Measurements from ENCODE around the gene IL1RN. TPM values are rescaled to one million over a fixed set of nuclear protein-coding genes. Genes with fewer than 3 reads are reported as not detected.

Gene IL1RN
- total and polyA plus RNA-seq, 2 of the 13 experiments (the other 11 are each of a cell fraction or from before 2014, with no cell fraction given): 21.2 to 101 TPM

- Histone ChIP-seq H3K9me3 (ENCODE audit: low read length) (no peaks in the 10 kb centered on the region), H3K4me1 (ENCODE audit: insufficient read depth, low read length) (peaks cover 43% of the 10 kb centered on the region), H4K20me1 (ENCODE audit: insufficient read depth, low read length) (no peaks in the 10 kb centered on the region), H2AFZ (ENCODE audit: low read length) (peak overlapping the region; percentile 92), H3K4me2 (ENCODE audit: low read depth, low read length) (peak overlapping the region; percentile 96), H3K36me3 (replicated peaks in 1 of 2; ENCODE audit: control insufficient read depth in 1 of 2, insufficient read depth in 2 of 2, low read length in 2 of 2) (no peaks in the 10 kb centered on the region), H3K4me3 (replicated peaks in 1 of 3; ENCODE audit: insufficient read depth in 1 of 3, low read depth in 2 of 3, low read length in 3 of 3) (peak overlapping the region; percentile 56 to 82 (median 69)), H3K79me2 (ENCODE audit: insufficient read depth, low read length) (no peaks in the 10 kb centered on the region), H3K27me3 (ENCODE audit: control insufficient read depth in 1 of 2, insufficient read depth in 2 of 2, low read length in 2 of 2) (no peaks in the 10 kb centered on the region; a peak in 1 of 5 replicates), H3K9ac (ENCODE audit: insufficient read depth, low read depth, low read length) (peak overlapping the region; percentile 74), H3K27ac (ENCODE audit: extremely low read length, insufficient read depth, low read length) (peak overlapping the region; percentile 64)
- in situ Hi-C loops (cut with HindIII; ENCODE audit: extremely low pct_ligation_motif_present, low pct_unique_long_range_greater_than_20kb) (no loop called here), intact Hi-C loops (cut with micrococcal nuclease; ENCODE audit: unreplicated experiment) (loop anchor here (1.0 to 2.0 kb wide), 3 partner anchors 19 to 41 kb away; no protein-coding TSS in a partner anchor)
- 1% methylated on average over 10 of the region's 92 CpGs for WGBS (ENCODE audit: low lambda C conversion rate)
- FAIRE-seq (no peak), DNase-seq (ENCODE audit: low spot score) (no peak), ATAC-seq (peak; percentile 81)
- CTCF ChIA-PET (ENCODE audit: low intra/inter-chr PET ratio, low total read pairs): interaction anchor here (1.2 kb wide), 1 partner anchor 73 kb away, joined by 3 read pairs; no protein-coding TSS in a partner anchor
- no TSS peak for BruUV-seq (replicated peaks)
- POLR2A ChIA-PET: interaction anchor here (1.1 to 5.3 kb wide), 11 partner anchors 8 to 69 kb away, joined by 5 to 103 read pairs (median 14); partner anchors contain the start of genes IL1RN and PSD4
- TF ChIP-seq SNRNP70 (IDR thresholded peaks at IDR 0.05; ENCODE audit: low read depth, low read length) (no peak), CREB3 (CRISPR knock-in tag; IDR thresholded peaks at IDR 0.05) (no peak), CBX5 (CRISPR knock-in tag; IDR thresholded peaks at IDR 0.05; ENCODE audit: borderline replicate concordance) (no peak), HES4 (CRISPR knock-in tag; IDR thresholded peaks at IDR 0.05; ENCODE audit: borderline replicate concordance) (peak; percentile 85; the same call in 1 of the 2 replicates), CC2D1A (CRISPR knock-in tag; IDR thresholded peaks at IDR 0.05) (no peak), ZNF326 (CRISPR knock-in tag; IDR thresholded peaks at IDR 0.05; ENCODE audit: borderline replicate concordance) (no peak), STAT6 (CRISPR knock-in tag; IDR thresholded peaks at IDR 0.05; ENCODE audit: borderline replicate concordance) (no peak), DNMT3B (CRISPR knock-in tag; conservative IDR thresholded peaks at IDR 0.05) (no peak), ELF4 (CRISPR knock-in tag; IDR thresholded peaks at IDR 0.05; ENCODE audit: borderline replicate concordance) (0 out of 2 replicates have a peak, but pooled peaks have one; percentile 11), KLF9 (CRISPR knock-in tag; IDR thresholded peaks at IDR 0.05; ENCODE audit: low read depth) (no peak), ZNF30 (CRISPR knock-in tag; IDR thresholded peaks at IDR 0.05) (0 out of 2 replicates have a peak, but pooled peaks have one; percentile 53), GFI1 (CRISPR knock-in tag; IDR thresholded peaks at IDR 0.05; ENCODE audit: borderline replicate concordance) (no peak), BCLAF1 (IDR thresholded peaks at IDR 0.05) (no peak), SAP130 (CRISPR knock-in tag; IDR thresholded peaks at IDR 0.05; ENCODE audit: low read depth) (no peak; the same call in 1 of the 2 replicates), ZNF780A (CRISPR knock-in tag; IDR thresholded peaks at IDR 0.05) (no peak), CREBL2 (CRISPR knock-in tag; IDR thresholded peaks at IDR 0.05; ENCODE audit: borderline replicate concordance) (no peak), SRSF1 (optimal IDR thresholded peaks at IDR 0.05; ENCODE audit: low read depth, low read length) (peak; percentile 5)
Observed at GRCh38 chr2:113157118-113157896, 29.9 kb downstream of the IL1RN start.
